Measurements from ENCODE around the gene CARD14. TPM values are rescaled to one million over a fixed set of nuclear protein-coding genes. Genes with fewer than 3 reads are reported as not detected.

Gene CARD14
- total RNA-seq, 1 donor from 2014 or later: 0.64 TPM

DNA sequence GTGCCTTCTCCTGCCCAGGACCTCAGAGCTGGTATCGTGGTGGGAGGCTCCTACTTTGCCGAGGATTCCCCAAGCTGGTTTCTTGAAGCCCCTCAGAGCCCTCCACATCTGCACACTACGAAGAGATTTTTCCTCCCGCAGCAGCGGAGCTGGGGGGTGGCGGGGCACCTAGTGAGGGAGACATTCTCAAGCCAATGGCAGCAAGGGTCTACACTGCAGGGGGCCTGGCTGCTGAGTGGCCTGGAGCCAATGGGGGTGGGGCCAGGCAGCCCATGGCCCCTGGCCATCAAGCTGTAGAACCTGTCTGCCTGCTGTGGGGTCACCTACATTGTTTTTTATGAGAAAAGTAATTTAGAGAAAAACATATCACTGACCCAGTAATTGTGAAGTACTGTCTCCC lies 55.4 kb downstream of the CARD14 start:
- no peak overlapping the region for H3K4me3 Mint-ChIP-seq (ENCODE audit: unreplicated experiment)
- no peak for DNase-seq (ENCODE audit: low spot score)
- peaks cover 36% of the 10 kb centered on the region for H3K36me3 Mint-ChIP-seq (ENCODE audit: low read depth, unreplicated experiment)
- H3K9me3 Mint-ChIP-seq (ENCODE audit: unreplicated experiment): no peaks in the 10 kb centered on the region
- TF ChIP-seq, protein P1, sequence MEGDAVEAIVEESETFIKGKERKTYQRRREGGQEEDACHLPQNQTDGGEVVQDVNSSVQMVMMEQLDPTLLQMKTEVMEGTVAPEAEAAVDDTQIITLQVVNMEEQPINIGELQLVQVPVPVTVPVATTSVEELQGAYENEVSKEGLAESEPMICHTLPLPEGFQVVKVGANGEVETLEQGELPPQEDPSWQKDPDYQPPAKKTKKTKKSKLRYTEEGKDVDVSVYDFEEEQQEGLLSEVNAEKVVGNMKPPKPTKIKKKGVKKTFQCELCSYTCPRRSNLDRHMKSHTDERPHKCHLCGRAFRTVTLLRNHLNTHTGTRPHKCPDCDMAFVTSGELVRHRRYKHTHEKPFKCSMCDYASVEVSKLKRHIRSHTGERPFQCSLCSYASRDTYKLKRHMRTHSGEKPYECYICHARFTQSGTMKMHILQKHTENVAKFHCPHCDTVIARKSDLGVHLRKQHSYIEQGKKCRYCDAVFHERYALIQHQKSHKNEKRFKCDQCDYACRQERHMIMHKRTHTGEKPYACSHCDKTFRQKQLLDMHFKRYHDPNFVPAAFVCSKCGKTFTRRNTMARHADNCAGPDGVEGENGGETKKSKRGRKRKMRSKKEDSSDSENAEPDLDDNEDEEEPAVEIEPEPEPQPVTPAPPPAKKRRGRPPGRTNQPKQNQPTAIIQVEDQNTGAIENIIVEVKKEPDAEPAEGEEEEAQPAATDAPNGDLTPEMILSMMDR (IDR thresholded peaks at IDR 0.05; ENCODE audit: unreplicated experiment): no peak
- H3K27me3 Mint-ChIP-seq (ENCODE audit: unreplicated experiment): peaks cover 6% of the 10 kb centered on the region
- no peak overlapping the region for H3K27ac Mint-ChIP-seq (ENCODE audit: unreplicated experiment)
- H3K4me1 Mint-ChIP-seq (ENCODE audit: unreplicated experiment): peaks cover 7% of the 10 kb centered on the region

DNA sequence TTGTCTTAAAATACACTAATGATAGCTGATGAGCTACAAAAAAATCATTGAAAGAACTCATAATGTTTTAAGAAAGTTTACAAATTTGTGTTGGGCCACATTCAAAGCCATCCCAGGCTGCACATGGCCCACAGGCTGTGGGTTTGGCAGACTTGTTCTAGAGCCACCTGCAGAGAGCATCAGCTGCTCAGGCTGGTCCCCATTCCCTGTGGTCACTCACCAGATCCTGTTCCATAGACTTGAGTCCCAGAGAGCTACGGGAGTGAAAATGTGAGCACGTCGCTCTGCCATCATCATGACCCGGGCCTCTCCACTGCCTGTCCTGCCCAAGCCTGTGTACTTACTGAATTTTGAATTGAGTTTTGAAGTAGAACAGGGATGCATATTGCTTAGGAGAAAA lies 57.3 kb downstream of the CARD14 start:
- no peak overlapping the region for H3K4me3 Mint-ChIP-seq (ENCODE audit: unreplicated experiment)
- TF ChIP-seq, protein P1 (IDR thresholded peaks at IDR 0.05; ENCODE audit: unreplicated experiment): no peak
- H3K36me3 Mint-ChIP-seq (ENCODE audit: low read depth, unreplicated experiment): peaks cover 51% of the 10 kb centered on the region
- no peak for DNase-seq (ENCODE audit: low spot score)
- H3K9me3 Mint-ChIP-seq (ENCODE audit: unreplicated experiment): no peaks in the 10 kb centered on the region
- H3K4me1 Mint-ChIP-seq (ENCODE audit: unreplicated experiment): peaks cover 4% of the 10 kb centered on the region
- no peak overlapping the region for H3K27ac Mint-ChIP-seq (ENCODE audit: unreplicated experiment)
- H3K27me3 Mint-ChIP-seq (ENCODE audit: unreplicated experiment): peaks cover 6% of the 10 kb centered on the region

DNA sequence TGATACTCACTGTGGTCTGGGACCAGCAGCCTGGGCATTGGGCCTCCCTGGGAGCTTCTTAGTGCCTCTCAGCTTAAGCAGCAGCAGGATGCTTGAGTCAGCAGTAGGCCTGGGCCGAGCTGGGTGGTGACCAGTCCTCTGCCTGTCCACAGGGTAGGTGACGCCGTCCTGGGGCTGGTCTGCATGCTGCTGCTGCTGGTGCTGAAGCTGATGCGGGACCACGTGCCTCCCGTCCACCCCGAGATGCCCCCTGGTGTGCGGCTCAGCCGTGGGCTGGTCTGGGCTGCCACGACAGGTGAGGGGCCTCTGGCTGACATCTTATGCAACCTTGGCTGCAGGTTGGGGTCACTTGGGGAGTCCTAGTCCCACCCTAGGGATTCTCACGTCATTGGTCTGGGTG lies 57.8 kb downstream of the CARD14 start:
- TF ChIP-seq, protein P1 (IDR thresholded peaks at IDR 0.05; ENCODE audit: unreplicated experiment): no peak
- DNase-seq (ENCODE audit: low spot score): no peak
- no peak overlapping the region for H3K27ac Mint-ChIP-seq (ENCODE audit: unreplicated experiment)
- no peak overlapping the region for H3K4me3 Mint-ChIP-seq (ENCODE audit: unreplicated experiment)
- peaks cover 4% of the 10 kb centered on the region for H3K4me1 Mint-ChIP-seq (ENCODE audit: unreplicated experiment)
- peaks cover 56% of the 10 kb centered on the region for H3K36me3 Mint-ChIP-seq (ENCODE audit: low read depth, unreplicated experiment)
- peaks cover 4% of the 10 kb centered on the region for H3K27me3 Mint-ChIP-seq (ENCODE audit: unreplicated experiment)
- H3K9me3 Mint-ChIP-seq (ENCODE audit: unreplicated experiment): peaks cover 3% of the 10 kb centered on the region

DNA sequence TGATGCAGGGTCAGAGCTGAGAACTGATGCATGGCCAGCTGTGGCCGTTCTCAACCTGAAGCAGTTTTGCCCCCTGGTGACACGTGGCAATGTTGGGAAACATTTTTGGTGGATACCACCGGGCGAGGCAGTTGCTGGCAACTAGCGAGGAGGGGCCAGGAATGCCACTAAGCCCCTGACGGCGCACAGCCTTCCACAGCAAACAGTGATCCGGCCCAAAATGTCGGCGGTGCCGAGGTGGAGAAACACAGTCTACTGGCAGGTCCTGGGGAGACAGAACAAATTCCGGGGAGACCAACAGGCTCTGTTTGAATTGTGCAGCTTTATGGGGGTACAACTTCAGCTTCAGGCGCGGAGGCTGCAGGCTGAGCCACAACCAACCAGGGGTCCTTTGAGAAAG lies 58.6 kb downstream of the CARD14 start:
- Mint-ChIP-seq H3K4me1 (ENCODE audit: unreplicated experiment) (peaks cover 4% of the 10 kb centered on the region), H3K27me3 (ENCODE audit: unreplicated experiment) (peaks cover 1% of the 10 kb centered on the region), H3K9me3 (ENCODE audit: unreplicated experiment) (peaks cover 4% of the 10 kb centered on the region), H3K27ac (ENCODE audit: unreplicated experiment) (no peak overlapping the region), H3K36me3 (ENCODE audit: low read depth, unreplicated experiment) (peaks cover 56% of the 10 kb centered on the region), H3K4me3 (ENCODE audit: unreplicated experiment) (no peak overlapping the region)
- DNase-seq (ENCODE audit: low spot score): no peak
- TF ChIP-seq, protein P1 (IDR thresholded peaks at IDR 0.05; ENCODE audit: unreplicated experiment): no peak

DNA sequence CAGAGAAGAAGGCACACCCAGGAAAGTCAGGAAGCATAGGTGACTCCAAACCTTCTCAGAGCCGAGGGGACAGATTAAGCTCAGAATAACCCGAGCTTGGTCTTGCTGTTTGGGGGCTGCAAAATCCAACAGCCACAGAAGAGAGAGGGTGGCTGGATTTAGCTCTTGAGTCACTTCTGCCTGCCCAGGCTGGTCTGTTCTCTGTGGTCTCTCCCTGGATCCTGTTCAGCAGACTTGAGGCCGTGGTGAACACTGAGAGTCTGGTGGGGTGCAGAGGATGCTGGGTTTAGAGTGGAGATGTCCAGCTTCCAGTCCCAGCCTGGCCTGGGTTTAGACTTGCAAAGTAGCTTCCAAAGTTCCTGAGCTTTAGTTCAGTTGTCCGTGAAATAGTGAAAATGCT lies 59.2 kb downstream of the CARD14 start:
- DNase-seq (ENCODE audit: low spot score): no peak
- peaks cover 1% of the 10 kb centered on the region for H3K27me3 Mint-ChIP-seq (ENCODE audit: unreplicated experiment)
- H3K36me3 Mint-ChIP-seq (ENCODE audit: low read depth, unreplicated experiment): peaks cover 54% of the 10 kb centered on the region
- TF ChIP-seq, protein P1 (IDR thresholded peaks at IDR 0.05; ENCODE audit: unreplicated experiment): no peak
- no peak overlapping the region for H3K4me3 Mint-ChIP-seq (ENCODE audit: unreplicated experiment)
- H3K9me3 Mint-ChIP-seq (ENCODE audit: unreplicated experiment): peaks cover 4% of the 10 kb centered on the region
- H3K4me1 Mint-ChIP-seq (ENCODE audit: unreplicated experiment): peaks cover 4% of the 10 kb centered on the region
- H3K27ac Mint-ChIP-seq (ENCODE audit: unreplicated experiment): no peak overlapping the region

Data from endothelial cell (in vitro differentiated cells).